Umbilical cord (tissue), 1 donor: ENCODE data around the gene NPNT. TPM values are rescaled to one million over a fixed set of nuclear protein-coding genes. Genes with fewer than 3 reads are reported as not detected.

ENCODE experiments used
- total RNA-seq: library from RNA; depleted of rRNA; stranded (reverse); fragments of >200 nt; gene quantifications from one replicate; pipeline ENCODE4 v1.2.3, GENCODE V29; 2014; ENCODE audit warnings: low replicate concordance; ENCODE audit not compliant: insufficient read depth

Gene NPNT
- total RNA-seq, 1 donor from 2014 or later = 62.1 TPM

Other genes with a start within 250 kb of the NPNT start
- 20.5 TPM for gene INTS12, start 186.8 kb upstream of the NPNT start, total RNA-seq
- 28.4 TPM for gene GSTCD, start 186.7 kb upstream of the NPNT start, total RNA-seq